Astrocyte of the spinal cord (primary cell): ENCODE results near the gene KRTAP5-5.
"Not testable (repeated sequence)": the region's sequence is repeated elsewhere in the genome, so short reads cannot be mapped to it uniquely, and the experiment has no call there.

ENCODE experiments used
- DNase-seq: peaks from one replicate; pipeline ENCODE4 v3.0.0; 2011; ENCODE audit warnings: low read depth, low spot score
- H3K4me3 ChIP-seq: 2 replicates; pipeline ENCODE4 v1.5.1; 2011; ENCODE audit warnings: low read depth, mild to moderate bottlenecking, low read length, moderate library complexity
- CTCF ChIP-seq: IDR thresholded peaks from 2 replicates; pipeline ENCODE4 v1.5.1; 2012; ENCODE audit warnings: low read depth, mild to moderate bottlenecking, low read length, inconsistent platforms
- in situ Hi-C: cut with HindIII; loops from 2 replicates; pipeline ENCODE4 v1.10.0; 2017; ENCODE audit warnings: low sequenced_read_pairs

KRTAP5-5 gene

GRCh38 chr11:1629326-1630185, at the start of gene KRTAP5-5:
Gene KRTAP5-5 (plus strand): TSS chr11:1629775. CDS start chr11:1629841, 66 bp downstream.
- no peak within 1 kb of the TSS for H3K4me3 ChIP-seq
- in situ Hi-C loops, result no loop called here
- DNase-seq, result no peak

GRCh38 chr11:1581976-1582375, 47.6 kb upstream of the KRTAP5-5 start:
- DNase-seq, result no peak
- no peak overlapping the region for H3K4me3 ChIP-seq
- in situ Hi-C loops, result no loop called here
- no peak for TF ChIP-seq CTCF

More at GRCh38 chr11:1629326-1630185, at the start of gene KRTAP5-5:
- no peak for TF ChIP-seq CTCF

- in situ Hi-C loops, DNase-seq, H3K4me3 ChIP-seq: not testable (repeated sequence)
Measured at GRCh38 chr11:1582909-1583308, 46.7 kb upstream of the KRTAP5-5 start.

GRCh38 chr11:1584661-1585370, 44.8 kb upstream of the KRTAP5-5 start, which contains the start of gene KRTAP5-1:
Gene KRTAP5-1 (minus strand): TSS chr11:1585283. CDS start chr11:1585249, 34 bp downstream.
- in situ Hi-C loops, DNase-seq, H3K4me3 ChIP-seq: not testable (repeated sequence)

- in situ Hi-C loops, result no loop called here
Measured at GRCh38 chr11:1586699-1587098, 42.9 kb upstream of the KRTAP5-5 start.

GRCh38 chr11:1589191-1589963, 40.2 kb upstream of the KRTAP5-5 start:
- DNase-seq, H3K4me3 ChIP-seq, in situ Hi-C loops: not testable (repeated sequence)

More at GRCh38 chr11:1586699-1587098, 42.9 kb upstream of the KRTAP5-5 start:
- DNase-seq, result no peak
- no peak overlapping the region for H3K4me3 ChIP-seq
- no peak for TF ChIP-seq CTCF

- no peak overlapping the region for H3K4me3 ChIP-seq
- in situ Hi-C loops, result no loop called here
- TF ChIP-seq CTCF, result no peak
- DNase-seq, result no peak
Measured at GRCh38 chr11:1589996-1590395, 39.6 kb upstream of the KRTAP5-5 start.
